CD14-positive monocyte (primary cell): ENCODE results near the gene GFRAL. TPM values are rescaled to one million over a fixed set of nuclear protein-coding genes. Genes with fewer than 3 reads are reported as not detected.

Source experiments
- DNase-seq, 3 donors: peaks; one replicate each; pipeline ENCODE4 v3.0.0-alpha.2; 2011 to 2022
- H2AFZ ChIP-seq: 2 replicates; pipeline ENCODE4 v1.6.0; 2012; ENCODE audit warnings: mild to moderate bottlenecking, low read depth, low read length, inconsistent platforms; ENCODE audit not compliant: insufficient read depth, poor library complexity, severe bottlenecking
- H3K27ac ChIP-seq, 2 donors: 1 replicate in 1 of 2; 2 replicates in 1 of 2; pipeline ENCODE4 v1.5.1; 2012 to 2013; ENCODE audit warnings: low read length in 2 of 2, control low read depth in 1 of 2, inconsistent platforms in 1 of 2, low read depth in 1 of 2, mild to moderate bottlenecking in 1 of 2
- H3K27me3 ChIP-seq, 2 donors: one replicate each; pipeline versions ENCODE4 v1.6.0 to v1.6.1; 2011 to 2013; ENCODE audit warnings: low read length in 2 of 2; ENCODE audit not compliant: control insufficient read depth in 2 of 2, insufficient read depth in 2 of 2
- H3K36me3 ChIP-seq, 2 donors: replicated peaks in 1 of 2; 1 replicate in 1 of 2; 2 replicates in 1 of 2; pipeline versions ENCODE4 v1.5.1 to v1.6.1; 2012 to 2013; ENCODE audit warnings: low read length in 2 of 2, control low read depth in 1 of 2, inconsistent platforms in 1 of 2, mild to moderate bottlenecking in 1 of 2; ENCODE audit not compliant: insufficient read depth in 2 of 2, control insufficient read depth in 1 of 2
- H3K4me1 ChIP-seq, 2 donors: 1 replicate in 1 of 2; 2 replicates in 1 of 2; pipeline versions ENCODE4 v1.5.1 to v1.6.1; 2012 to 2013; ENCODE audit warnings: low read length in 2 of 2, control low read depth in 1 of 2, inconsistent platforms in 1 of 2, mild to moderate bottlenecking in 1 of 2, moderate library complexity in 1 of 2; ENCODE audit not compliant: insufficient read depth in 2 of 2, control insufficient read depth in 1 of 2
- H3K4me2 ChIP-seq: replicated peaks from 2 replicates; pipeline ENCODE3; 2012; ENCODE audit warnings: low read length, moderate library complexity, mild to moderate bottlenecking; ENCODE audit not compliant: poor library complexity, severe bottlenecking; ENCODE audit errors: extremely low read depth
- H3K4me3 ChIP-seq, 3 experiments: fragments of 200-600 bp in 1 of 3; sonication (generic) in 1 of 3; replicated peaks in 1 of 3; 1 replicate in 2 of 3; 2 replicates in 1 of 3; pipeline ENCODE4 v1.5.1; 2011 to 2013; ENCODE audit warnings: low read length in 3 of 3, mild to moderate bottlenecking in 3 of 3, control low read depth in 2 of 3, low read depth in 2 of 3, inconsistent platforms in 1 of 3, moderate library complexity in 1 of 3
- H3K79me2 ChIP-seq: 2 replicates; pipeline ENCODE4 v1.6.0; 2012; ENCODE audit warnings: mild to moderate bottlenecking, control low read depth, inconsistent platforms, low read length, moderate library complexity; ENCODE audit not compliant: insufficient read depth
- H3K9ac ChIP-seq: 2 replicates; pipeline ENCODE4 v1.6.0; 2017; ENCODE audit warnings: low read length, mild to moderate bottlenecking; ENCODE audit not compliant: insufficient read depth, poor library complexity, severe bottlenecking
- H3K9me3 ChIP-seq, 2 donors: replicated peaks in 1 of 2; 1 replicate in 1 of 2; 2 replicates in 1 of 2; pipeline versions ENCODE4 v1.5.1 to v1.6.1; 2012 to 2013; ENCODE audit warnings: low read length in 2 of 2, control low read depth in 1 of 2; ENCODE audit not compliant: control insufficient read depth in 1 of 2, insufficient read depth in 1 of 2
- H4K20me1 ChIP-seq: 2 replicates; pipeline ENCODE4 v1.6.0; 2012; ENCODE audit warnings: mild to moderate bottlenecking, low read length, control low read depth, moderate library complexity; ENCODE audit not compliant: insufficient read depth
- H3K27ac Mint-ChIP-seq, 7 donors: one replicate each; pipeline ENCODE4 v1.8.0; 2020; ENCODE audit warnings: mild to moderate bottlenecking in 7 of 7, mixed read lengths in 7 of 7, moderate library complexity in 6 of 7, inconsistent platforms in 2 of 7
- H3K27me3 Mint-ChIP-seq, 3 donors: one replicate each; pipeline ENCODE4 v1.8.0; 2021 to 2022; ENCODE audit warnings: low read depth in 3 of 3, mild to moderate bottlenecking in 3 of 3, mixed read lengths in 3 of 3, moderate library complexity in 3 of 3, inconsistent platforms in 1 of 3
- H3K36me3 Mint-ChIP-seq, 2 donors: one replicate each; pipeline ENCODE4 v1.8.0; 2020; ENCODE audit warnings: mixed read lengths in 2 of 2, inconsistent platforms in 1 of 2, mild to moderate bottlenecking in 1 of 2
- H3K4me1 Mint-ChIP-seq: one replicate; pipeline ENCODE4 v1.8.0; 2020; ENCODE audit warnings: mild to moderate bottlenecking, mixed read lengths
- H3K4me3 Mint-ChIP-seq, 2 donors: one replicate each; pipeline ENCODE4 v1.8.0; 2020; ENCODE audit warnings: mild to moderate bottlenecking in 2 of 2, mixed read lengths in 2 of 2, moderate library complexity in 1 of 2
- H3K9me3 Mint-ChIP-seq, 7 donors: one replicate each; pipeline ENCODE4 v1.8.0; 2020 to 2022; ENCODE audit warnings: mixed read lengths in 7 of 7, mild to moderate bottlenecking in 6 of 7, moderate library complexity in 6 of 7, inconsistent platforms in 2 of 7
- CTCF ChIP-seq: fragments of 200-600 bp; IDR thresholded peaks from one replicate; pipeline ENCODE4 v1.8.0; 2022; ENCODE audit warnings: antibody characterized with exemption, mild to moderate bottlenecking
- WGBS: methylation state at CpG from one replicate; pipeline ENCODE4 v1.1.5; 2013; ENCODE audit warnings: missing lambda C conversion rate; ENCODE audit not compliant: insufficient coverage; 5-methylcytosine and 5-hydroxymethylcytosine counted together
- intact Hi-C, 2 donors: fragments of 100-400 bp; cut with micrococcal nuclease; formaldehyde crosslinking; loops; one replicate each; pipeline versions ENCODE4 v1.15.0 to v1.15.1; 2023
- polyA plus RNA-seq, 3 donors: library from polyadenylated mRNA; depleted of rRNA in 1 of 3; unstranded in 2 of 3; stranded (reverse) in 1 of 3; fragments of 300-500 nt in 2 of 3; fragments of >200 nt in 1 of 3; fragmentation: Illumina TruSeq in 2 of 3; gene quantifications; 1 replicate in 2 of 3; 2 replicates in 1 of 3; pipeline ENCODE4 v1.2.3, GENCODE V29; 2012 to 2021

GFRAL gene
- polyA plus RNA-seq, 3 donors = not detected

DNA sequence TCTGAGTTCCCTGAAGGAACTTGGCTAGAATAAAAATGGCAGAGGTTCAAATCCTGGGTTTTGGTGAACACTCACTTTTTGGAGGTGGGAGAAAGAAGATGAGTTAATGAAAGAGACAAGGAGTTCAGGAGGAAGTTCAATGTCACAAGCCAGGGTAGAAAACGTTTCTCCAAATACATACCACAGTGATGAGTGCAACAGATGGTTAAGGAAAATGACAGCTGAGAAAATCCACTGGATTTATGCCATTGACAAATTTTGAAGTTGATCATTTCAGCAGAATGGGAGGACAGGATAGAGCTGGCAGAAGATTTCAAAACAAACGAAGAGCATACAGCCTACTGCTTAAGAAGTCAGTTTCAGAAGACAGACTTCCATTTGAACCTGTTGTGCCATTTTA lies 122.7 kb downstream of the GFRAL start:
- Mint-ChIP-seq H3K27me3 (no peaks in the 10 kb centered on the region), H3K4me1 (no peaks in the 10 kb centered on the region), H3K9me3 (peaks cover 0 to 3% (median 1%) of the 10 kb centered on the region in 7 donors), H3K4me3 (no peak overlapping the region), H3K27ac (no peak overlapping the region), H3K36me3 (no peaks in the 10 kb centered on the region)
- no peak for DNase-seq
- intact Hi-C loops = no loop called here
- Histone ChIP-seq H3K9ac (no peak overlapping the region), H3K79me2 (no peaks in the 10 kb centered on the region), H3K4me1 (no peaks in the 10 kb centered on the region), H3K27ac (no peak overlapping the region), H2AFZ (no peak overlapping the region), H3K36me3 (no peaks in the 10 kb centered on the region), H4K20me1 (no peaks in the 10 kb centered on the region), H3K27me3 (no peaks in the 10 kb centered on the region), H3K4me2 (no peak overlapping the region), H3K4me3 (no peak overlapping the region), H3K9me3 (no peaks in the 10 kb centered on the region)
- no CpG with 5 or more reads among the region's 2 CpGs for WGBS
- TF ChIP-seq CTCF = no peak

Other genes starting within 250 kb of the GFRAL start
- gene HCRTR2, start 153.0 kb upstream of the GFRAL start, polyA plus RNA-seq = not detected